ENCODE data around the gene SLC25A18. TPM values are rescaled to one million over a fixed set of nuclear protein-coding genes. Genes with fewer than 3 reads are reported as not detected.

The SLC25A18 gene
- total RNA-seq, 2 experiments from 2014 or later, result not detected

GRCh38 chr22:17549183-17549582 is 14.1 kb upstream of the SLC25A18 start:
- no peaks in the 10 kb centered on the region for H3K4me1 Mint-ChIP-seq (ENCODE audit: low read depth)
- H3K9me3 Mint-ChIP-seq, result no peaks in the 10 kb centered on the region
- no peak for ATAC-seq (ENCODE audit: poor library complexity)
- intact Hi-C loops (cut with DNase I, micrococcal nuclease), result no loop called here
- no peak for TF ChIP-seq CTCF (IDR thresholded peaks at IDR 0.05)
- Histone ChIP-seq H3K9me3 (ENCODE audit: control insufficient read depth in 1 of 2, insufficient read depth in 1 of 2, low read length in 2 of 2) (no peaks in the 10 kb centered on the region), H3K4me1 (ENCODE audit: insufficient read depth, low read length) (no peaks in the 10 kb centered on the region), H3K27ac (ENCODE audit: low read depth in 1 of 2, low read length in 2 of 2) (no peak overlapping the region), H3K4me3 (ENCODE audit: low read length) (no peak overlapping the region), H3K36me3 (ENCODE audit: insufficient read depth, low read length) (no peaks in the 10 kb centered on the region), H3K27me3 (ENCODE audit: control insufficient read depth in 1 of 2, insufficient read depth in 2 of 2, low read length in 2 of 2) (no peaks in the 10 kb centered on the region)
- H3K27me3 Mint-ChIP-seq, result no peaks in the 10 kb centered on the region
- ChIA-PET CTCF (no interaction called here), POLR2A (no interaction called here)
- H3K36me3 Mint-ChIP-seq (ENCODE audit: low read depth), result no peaks in the 10 kb centered on the region
- no peak for DNase-seq
- no peak overlapping the region for H3K27ac Mint-ChIP-seq
- H3K4me3 Mint-ChIP-seq, result no peak overlapping the region

GRCh38 chr22:17549655-17550054 is 13.6 kb upstream of the SLC25A18 start:
- H3K27ac ChIP-seq (ENCODE audit: low read depth in 1 of 2, low read length in 2 of 2), result no peak overlapping the region
- H3K27ac Mint-ChIP-seq, result no peak overlapping the region
- ATAC-seq (ENCODE audit: poor library complexity) (no peak), DNase-seq (no peak)
- H3K9me3 ChIP-seq (ENCODE audit: control insufficient read depth in 1 of 2, insufficient read depth in 1 of 2, low read length in 2 of 2), result no peaks in the 10 kb centered on the region
- H3K36me3 ChIP-seq (ENCODE audit: insufficient read depth, low read length), result no peaks in the 10 kb centered on the region
- no peaks in the 10 kb centered on the region for H3K4me1 Mint-ChIP-seq (ENCODE audit: low read depth)
- CTCF ChIA-PET, result no interaction called here
- no peak for TF ChIP-seq CTCF (IDR thresholded peaks at IDR 0.05)
- intact Hi-C loops (cut with DNase I, micrococcal nuclease), result no loop called here
- H3K27me3 ChIP-seq (ENCODE audit: control insufficient read depth in 1 of 2, insufficient read depth in 2 of 2, low read length in 2 of 2), result no peaks in the 10 kb centered on the region
- POLR2A ChIA-PET, result no interaction called here
- H3K4me3 Mint-ChIP-seq, result no peak overlapping the region
- H3K27me3 Mint-ChIP-seq, result no peaks in the 10 kb centered on the region
- no peaks in the 10 kb centered on the region for H3K4me1 ChIP-seq (ENCODE audit: insufficient read depth, low read length)
- no peaks in the 10 kb centered on the region for H3K9me3 Mint-ChIP-seq
- H3K36me3 Mint-ChIP-seq (ENCODE audit: low read depth), result no peaks in the 10 kb centered on the region
- H3K4me3 ChIP-seq (ENCODE audit: low read length), result no peak overlapping the region

GRCh38 chr22:17552737-17553136 is 10.6 kb upstream of the SLC25A18 start:
- Mint-ChIP-seq H3K27me3 (no peaks in the 10 kb centered on the region), H3K9me3 (no peaks in the 10 kb centered on the region), H3K27ac (no peak overlapping the region), H3K4me3 (no peak overlapping the region), H3K4me1 (ENCODE audit: low read depth) (no peaks in the 10 kb centered on the region), H3K36me3 (ENCODE audit: low read depth) (no peaks in the 10 kb centered on the region)
- Histone ChIP-seq H3K36me3 (ENCODE audit: insufficient read depth, low read length) (no peaks in the 10 kb centered on the region), H3K4me1 (ENCODE audit: insufficient read depth, low read length) (no peaks in the 10 kb centered on the region), H3K4me3 (ENCODE audit: low read length) (no peak overlapping the region), H3K27me3 (ENCODE audit: control insufficient read depth in 1 of 2, insufficient read depth in 2 of 2, low read length in 2 of 2) (no peaks in the 10 kb centered on the region), H3K9me3 (ENCODE audit: control insufficient read depth in 1 of 2, insufficient read depth in 1 of 2, low read length in 2 of 2) (no peaks in the 10 kb centered on the region), H3K27ac (ENCODE audit: low read depth in 1 of 2, low read length in 2 of 2) (no peak overlapping the region)
- POLR2A ChIA-PET, result no interaction called here
- CTCF ChIA-PET, result no interaction called here
- ATAC-seq (ENCODE audit: poor library complexity) (no peak), DNase-seq (no peak)
- intact Hi-C loops (cut with DNase I, micrococcal nuclease), result no loop called here
- no peak for TF ChIP-seq CTCF (IDR thresholded peaks at IDR 0.05)
